SK-N-SH (cell line): Measurements from ENCODE around the gene RIPPLY3. TPM values are rescaled to one million over a fixed set of nuclear protein-coding genes. Genes with fewer than 3 reads are reported as not detected.

Experiments used
- CTCF ChIA-PET: fragments of 300-600, 350-600 bp; formaldehyde crosslinking; extraction: SDS; loops from one replicate; lab custom pipeline; 2021; lab: Yijun Ruan, JAX
- POLR2A ChIA-PET: fragments of 350-600 bp; sonication (Branson Sonifier 250); formaldehyde crosslinking; extraction: SDS; loops from one replicate; lab custom pipeline; 2020; ENCODE audit warnings: antibody characterized with exemption, inconsistent platforms; lab: Yijun Ruan, JAX
- DNase-seq: peaks from one replicate; pipeline ENCODE4 v3.0.0; 2012
- H2AFZ ChIP-seq: fragments of 200-600 bp; sonication (generic); 2 replicates; pipeline ENCODE4 v1.8.1; 2016; ENCODE audit warnings: antibody characterized with exemption, mild to moderate bottlenecking, low read depth
- H3F3A ChIP-seq: fragments of 200-600 bp; sonication (generic); replicated peaks from 2 replicates; pipeline ENCODE3; 2016; ENCODE audit warnings: antibody characterized with exemption, mild to moderate bottlenecking; ENCODE audit not compliant: insufficient read depth
- H3K27ac ChIP-seq, 2 experiments: fragments of 200-500 bp in 1 of 2; fragments of 200-600 bp in 1 of 2; sonication (Bioruptor generic) in 1 of 2; sonication (generic), shearing (Covaris generic) in 1 of 2; 2 replicates each; pipeline versions ENCODE4 v1.5.1 to v1.6.1; 2014 to 2016; ENCODE audit warnings: low read depth in 2 of 2, inconsistent platforms in 1 of 2, low read length in 1 of 2, mild to moderate bottlenecking in 1 of 2, mixed read lengths in 1 of 2
- H3K27me3 ChIP-seq: fragments of 200-600 bp; sonication (generic), shearing (Covaris generic); 2 replicates; pipeline ENCODE4 v1.6.1; 2016; ENCODE audit warnings: mixed run types; ENCODE audit not compliant: insufficient read depth
- H3K36me3 ChIP-seq, 2 experiments: fragments of 200-500 bp in 1 of 2; fragments of 200-600 bp in 1 of 2; sonication (Bioruptor generic) in 1 of 2; sonication (generic) in 1 of 2; replicated peaks in 1 of 2; 2 replicates each; pipeline versions ENCODE3 to v1.5.1; 2014 to 2016; ENCODE audit warnings: low read length in 1 of 2, mild to moderate bottlenecking in 1 of 2; ENCODE audit not compliant: insufficient read depth in 2 of 2, control insufficient read depth in 1 of 2
- H3K4me1 ChIP-seq, 2 experiments: fragments of 200-500 bp in 1 of 2; fragments of 200-600 bp in 1 of 2; sonication (Bioruptor generic) in 1 of 2; sonication (generic), shearing (Covaris generic) in 1 of 2; 2 replicates each; pipeline versions ENCODE4 v1.5.1 to v1.6.1; 2014 to 2016; ENCODE audit warnings: low read depth in 1 of 2, low read length in 1 of 2, mixed run types in 1 of 2; ENCODE audit not compliant: insufficient read depth in 2 of 2, control insufficient read depth in 1 of 2
- H3K4me2 ChIP-seq: fragments of 200-600 bp; sonication (generic), shearing (Covaris generic); 2 replicates; pipeline ENCODE4 v1.6.1; 2017; ENCODE audit warnings: mixed run types
- H3K4me3 ChIP-seq, 2 experiments: fragments of 200-500 bp in 1 of 2; fragments of 200-600 bp in 1 of 2; sonication (Bioruptor generic) in 1 of 2; sonication (generic), shearing (Covaris generic) in 1 of 2; 2 replicates each; pipeline versions ENCODE4 v1.5.1 to v1.8.1; 2014 to 2016; ENCODE audit warnings: low read depth in 2 of 2, inconsistent platforms in 1 of 2, low read length in 1 of 2, mild to moderate bottlenecking in 1 of 2, mixed read lengths in 1 of 2, moderate library complexity in 1 of 2
- H3K79me2 ChIP-seq: fragments of 200-600 bp; sonication (generic); 2 replicates; pipeline ENCODE4 v1.8.1; 2017; ENCODE audit warnings: mild to moderate bottlenecking; ENCODE audit not compliant: insufficient read depth
- H3K9ac ChIP-seq: fragments of 200-600 bp; sonication (generic); 2 replicates; pipeline ENCODE4 v1.6.1; 2017; ENCODE audit warnings: mixed run types
- H3K9me2 ChIP-seq: fragments of 200-600 bp; sonication (generic); 2 replicates; pipeline ENCODE4 v1.6.1; 2017; ENCODE audit warnings: mixed run types
- H3K9me3 ChIP-seq: fragments of 200-600 bp; sonication (generic); 2 replicates; pipeline ENCODE4 v1.6.1; 2017; ENCODE audit warnings: mixed run types, mild to moderate bottlenecking, moderate library complexity
- H4K20me1 ChIP-seq: fragments of 200-600 bp; sonication (generic); 2 replicates; pipeline ENCODE4 v1.6.1; 2017; ENCODE audit warnings: mild to moderate bottlenecking, mixed run types; ENCODE audit not compliant: insufficient read depth
- CHD2 ChIP-seq: fragments of 150-350 bp; IDR thresholded peaks from 2 replicates; pipeline ENCODE4 v1.6.1; 2018; ENCODE audit warnings: low read length; ENCODE audit not compliant: partially characterized antibody
- EZH2phosphoT487 ChIP-seq: fragments of 200-600 bp; sonication (generic); IDR thresholded peaks from 2 replicates; pipeline ENCODE4 v1.6.1; 2017; ENCODE audit warnings: low read depth, mixed run types, mild to moderate bottlenecking, antibody characterized with exemption, moderate library complexity, borderline replicate concordance
- FOSL2 ChIP-seq: IDR thresholded peaks from 2 replicates; pipeline ENCODE4 v1.4.0; 2012; ENCODE audit warnings: low read depth, mild to moderate bottlenecking, moderate library complexity, borderline replicate concordance
- MXI1 ChIP-seq: IDR thresholded peaks from 2 replicates; pipeline ENCODE4 v1.6.1; 2012; ENCODE audit warnings: mild to moderate bottlenecking, low read depth, low read length, improper control_type of control experiment
- POLR2AphosphoS5 ChIP-seq: IDR thresholded peaks from 2 replicates; pipeline ENCODE4 v1.6.1; 2012; ENCODE audit warnings: low read depth, low read length
- RCOR1 ChIP-seq: fragments of 150-350 bp; IDR thresholded peaks from 2 replicates; pipeline ENCODE4 v1.6.1; 2017; ENCODE audit warnings: antibody characterized with exemption, low read length
- RFX5 ChIP-seq: IDR thresholded peaks from 2 replicates; pipeline ENCODE4 v1.6.1; 2012; ENCODE audit warnings: mild to moderate bottlenecking, improper control_type of control experiment, low read length
- SMC3 ChIP-seq: IDR thresholded peaks from 2 replicates; pipeline ENCODE4 v1.6.1; 2012; ENCODE audit warnings: low read depth, low read length, improper control_type of control experiment
- TEAD4 ChIP-seq: IDR thresholded peaks from 2 replicates; pipeline ENCODE4 v1.4.0; 2012; ENCODE audit warnings: mild to moderate bottlenecking, borderline replicate concordance; ENCODE audit not compliant: insufficient read depth
- WGBS: methylation state at CpG from one replicate; pipeline ENCODE4 v1.1.6; 2017; ENCODE audit warnings: low lambda C conversion rate; 5-methylcytosine and 5-hydroxymethylcytosine counted together
- polyA plus RNA-seq, 3 experiments: library from polyadenylated mRNA; depleted of rRNA; stranded (reverse); fragments of >200 nt; gene quantifications; 2 replicates each; pipeline ENCODE4 v1.2.3, GENCODE V29; 2012
- TF ChIP-seq, protein P1 (sequence below): IDR thresholded peaks from 2 replicates; pipeline ENCODE4; 2012
- TF ChIP-seq, protein P2 (sequence below): IDR thresholded peaks from 2 replicates; pipeline ENCODE4 v1.6.1; 2012; ENCODE audit warnings: mild to moderate bottlenecking, low read depth, low read length, moderate library complexity
- TF ChIP-seq, protein P3 (sequence below): fragments of 150-350 bp; IDR thresholded peaks from 2 replicates; pipeline ENCODE4 v1.6.1; 2016; ENCODE audit warnings: mild to moderate bottlenecking, low read depth, low read length
- TF ChIP-seq, protein P4 (sequence below): IDR thresholded peaks from 2 replicates; pipeline ENCODE4 v1.4.0; 2012; ENCODE audit warnings: low read depth, borderline replicate concordance

The RIPPLY3 gene
- polyA plus RNA-seq, 1 of the 3 experiments (the other 2 are of a cell fraction): 0.03 TPM

DNA sequence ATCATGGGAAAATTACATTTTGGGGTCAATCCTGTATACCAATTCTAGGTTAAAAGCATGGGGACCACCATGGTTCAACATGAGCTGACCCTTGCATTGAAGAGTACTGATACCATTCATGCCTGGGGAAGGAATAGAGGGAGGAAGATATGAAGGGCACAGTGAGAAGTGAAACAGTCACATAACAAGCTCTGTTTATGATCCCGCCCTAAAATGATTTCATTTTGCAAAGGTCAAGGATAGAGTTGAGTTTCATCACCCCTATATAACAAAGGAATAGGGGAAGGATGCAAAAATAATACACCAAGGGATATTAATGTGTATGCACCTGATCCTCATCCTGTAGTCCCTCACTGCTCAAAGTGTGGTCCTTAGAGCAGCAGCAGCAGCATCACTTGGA is 37.5 kb upstream of the RIPPLY3 start:
- H4K20me1 ChIP-seq: no peaks in the 10 kb centered on the region
- no peaks in the 10 kb centered on the region for H3K9me2 ChIP-seq
- POLR2A ChIA-PET: no interaction called here
- peaks cover 10% of the 10 kb centered on the region for H3K79me2 ChIP-seq
- TF ChIP-seq SMC3 (no peak), EZH2phosphoT487 (no peak), POLR2AphosphoS5 (no peak), RCOR1 (no peak), CHD2 (no peak), RFX5 (no peak), TEAD4 (no peak), MXI1 (no peak), FOSL2 (no peak)
- TF ChIP-seq, protein P1, sequence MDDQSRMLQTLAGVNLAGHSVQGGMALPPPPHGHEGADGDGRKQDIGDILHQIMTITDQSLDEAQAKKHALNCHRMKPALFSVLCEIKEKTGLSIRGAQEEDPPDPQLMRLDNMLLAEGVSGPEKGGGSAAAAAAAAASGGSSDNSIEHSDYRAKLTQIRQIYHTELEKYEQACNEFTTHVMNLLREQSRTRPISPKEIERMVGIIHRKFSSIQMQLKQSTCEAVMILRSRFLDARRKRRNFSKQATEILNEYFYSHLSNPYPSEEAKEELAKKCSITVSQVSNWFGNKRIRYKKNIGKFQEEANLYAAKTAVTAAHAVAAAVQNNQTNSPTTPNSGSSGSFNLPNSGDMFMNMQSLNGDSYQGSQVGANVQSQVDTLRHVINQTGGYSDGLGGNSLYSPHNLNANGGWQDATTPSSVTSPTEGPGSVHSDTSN: no peak
- TF ChIP-seq, protein P2, sequence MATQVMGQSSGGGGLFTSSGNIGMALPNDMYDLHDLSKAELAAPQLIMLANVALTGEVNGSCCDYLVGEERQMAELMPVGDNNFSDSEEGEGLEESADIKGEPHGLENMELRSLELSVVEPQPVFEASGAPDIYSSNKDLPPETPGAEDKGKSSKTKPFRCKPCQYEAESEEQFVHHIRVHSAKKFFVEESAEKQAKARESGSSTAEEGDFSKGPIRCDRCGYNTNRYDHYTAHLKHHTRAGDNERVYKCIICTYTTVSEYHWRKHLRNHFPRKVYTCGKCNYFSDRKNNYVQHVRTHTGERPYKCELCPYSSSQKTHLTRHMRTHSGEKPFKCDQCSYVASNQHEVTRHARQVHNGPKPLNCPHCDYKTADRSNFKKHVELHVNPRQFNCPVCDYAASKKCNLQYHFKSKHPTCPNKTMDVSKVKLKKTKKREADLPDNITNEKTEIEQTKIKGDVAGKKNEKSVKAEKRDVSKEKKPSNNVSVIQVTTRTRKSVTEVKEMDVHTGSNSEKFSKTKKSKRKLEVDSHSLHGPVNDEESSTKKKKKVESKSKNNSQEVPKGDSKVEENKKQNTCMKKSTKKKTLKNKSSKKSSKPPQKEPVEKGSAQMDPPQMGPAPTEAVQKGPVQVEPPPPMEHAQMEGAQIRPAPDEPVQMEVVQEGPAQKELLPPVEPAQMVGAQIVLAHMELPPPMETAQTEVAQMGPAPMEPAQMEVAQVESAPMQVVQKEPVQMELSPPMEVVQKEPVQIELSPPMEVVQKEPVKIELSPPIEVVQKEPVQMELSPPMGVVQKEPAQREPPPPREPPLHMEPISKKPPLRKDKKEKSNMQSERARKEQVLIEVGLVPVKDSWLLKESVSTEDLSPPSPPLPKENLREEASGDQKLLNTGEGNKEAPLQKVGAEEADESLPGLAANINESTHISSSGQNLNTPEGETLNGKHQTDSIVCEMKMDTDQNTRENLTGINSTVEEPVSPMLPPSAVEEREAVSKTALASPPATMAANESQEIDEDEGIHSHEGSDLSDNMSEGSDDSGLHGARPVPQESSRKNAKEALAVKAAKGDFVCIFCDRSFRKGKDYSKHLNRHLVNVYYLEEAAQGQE: no peak
- TF ChIP-seq, protein P3, sequence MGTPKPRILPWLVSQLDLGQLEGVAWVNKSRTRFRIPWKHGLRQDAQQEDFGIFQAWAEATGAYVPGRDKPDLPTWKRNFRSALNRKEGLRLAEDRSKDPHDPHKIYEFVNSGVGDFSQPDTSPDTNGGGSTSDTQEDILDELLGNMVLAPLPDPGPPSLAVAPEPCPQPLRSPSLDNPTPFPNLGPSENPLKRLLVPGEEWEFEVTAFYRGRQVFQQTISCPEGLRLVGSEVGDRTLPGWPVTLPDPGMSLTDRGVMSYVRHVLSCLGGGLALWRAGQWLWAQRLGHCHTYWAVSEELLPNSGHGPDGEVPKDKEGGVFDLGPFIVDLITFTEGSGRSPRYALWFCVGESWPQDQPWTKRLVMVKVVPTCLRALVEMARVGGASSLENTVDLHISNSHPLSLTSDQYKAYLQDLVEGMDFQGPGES: no peak
- TF ChIP-seq, protein P4, sequence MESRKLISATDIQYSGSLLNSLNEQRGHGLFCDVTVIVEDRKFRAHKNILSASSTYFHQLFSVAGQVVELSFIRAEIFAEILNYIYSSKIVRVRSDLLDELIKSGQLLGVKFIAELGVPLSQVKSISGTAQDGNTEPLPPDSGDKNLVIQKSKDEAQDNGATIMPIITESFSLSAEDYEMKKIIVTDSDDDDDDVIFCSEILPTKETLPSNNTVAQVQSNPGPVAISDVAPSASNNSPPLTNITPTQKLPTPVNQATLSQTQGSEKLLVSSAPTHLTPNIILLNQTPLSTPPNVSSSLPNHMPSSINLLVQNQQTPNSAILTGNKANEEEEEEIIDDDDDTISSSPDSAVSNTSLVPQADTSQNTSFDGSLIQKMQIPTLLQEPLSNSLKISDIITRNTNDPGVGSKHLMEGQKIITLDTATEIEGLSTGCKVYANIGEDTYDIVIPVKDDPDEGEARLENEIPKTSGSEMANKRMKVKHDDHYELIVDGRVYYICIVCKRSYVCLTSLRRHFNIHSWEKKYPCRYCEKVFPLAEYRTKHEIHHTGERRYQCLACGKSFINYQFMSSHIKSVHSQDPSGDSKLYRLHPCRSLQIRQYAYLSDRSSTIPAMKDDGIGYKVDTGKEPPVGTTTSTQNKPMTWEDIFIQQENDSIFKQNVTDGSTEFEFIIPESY: no peak
- H3K9me3 ChIP-seq: no peaks in the 10 kb centered on the region
- no peak overlapping the region for H3K9ac ChIP-seq
- no peaks in the 10 kb centered on the region for H3F3A ChIP-seq
- no peak overlapping the region for H2AFZ ChIP-seq
- DNase-seq: no peak
- H3K27ac ChIP-seq: no peak overlapping the region
- peaks cover 0 to 3% of the 10 kb centered on the region in 2 experiments for H3K36me3 ChIP-seq
- peaks cover 3 to 7% of the 10 kb centered on the region in 2 experiments; a peak in 2 of 4 replicates for H3K4me1 ChIP-seq
- no peak overlapping the region for H3K4me3 ChIP-seq
- no peaks in the 10 kb centered on the region for H3K27me3 ChIP-seq
- WGBS: 79% methylated on average over 1 of the region's 1 CpG
- CTCF ChIA-PET: interaction anchor here (6.0 kb wide), 1 partner anchor 8 kb away, joined by 38 read pairs; no protein-coding TSS in a partner anchor
- no peak overlapping the region for H3K4me2 ChIP-seq
